BLaER1 treated with 17β-estradiol and CSF1 and Interleukin-3, amounts not matched to agents 10 nM and 100 nM (cell line): ENCODE results near the gene ATXN1.
"Not testable (repeated sequence)": the region's sequence is repeated elsewhere in the genome, so short reads cannot be mapped to it uniquely, and the experiment has no call there.

Experiments
- H3K27ac ChIP-seq, 11 experiments: shearing (Covaris generic); formaldehyde crosslinking; 2 replicates each; pipeline ENCODE4 v1.8.1; 2022
- H3K27me3 ChIP-seq, 11 experiments: shearing (Covaris generic); formaldehyde crosslinking; 2 replicates each; pipeline ENCODE4 v1.8.1; 2022
- H3K36me3 ChIP-seq, 11 experiments: shearing (Covaris generic); formaldehyde crosslinking; 2 replicates each; pipeline ENCODE4 v1.8.1; 2022
- H3K4me1 ChIP-seq, 10 experiments: shearing (Covaris generic); formaldehyde crosslinking; 2 replicates each; pipeline ENCODE4 v1.8.1; 2022
- H3K4me2 ChIP-seq, 11 experiments: shearing (Covaris generic); formaldehyde crosslinking; 2 replicates each; pipeline ENCODE4 v1.8.1; 2022
- H3K4me3 ChIP-seq, 10 experiments: shearing (Covaris generic); formaldehyde crosslinking; 2 replicates each; pipeline ENCODE4 v1.8.1; 2022
- H3K9ac ChIP-seq, 11 experiments: shearing (Covaris generic); formaldehyde crosslinking; 2 replicates each; pipeline ENCODE4 v1.8.1; 2022
- H3K9me3 ChIP-seq, 11 experiments: shearing (Covaris generic); formaldehyde crosslinking; replicated peaks in 1 of 11; 2 replicates each; pipeline ENCODE4 v1.8.1; 2022
- H4K20me1 ChIP-seq, 11 experiments: shearing (Covaris generic); formaldehyde crosslinking; 2 replicates each; pipeline ENCODE4 v1.8.1; 2022
- Cebpa-rat ChIP-seq, 11 experiments: shearing (Covaris generic); IDR thresholded peaks; 2 replicates each; pipeline ENCODE4 v1.8.1; 2022

ATXN1 gene

DNA sequence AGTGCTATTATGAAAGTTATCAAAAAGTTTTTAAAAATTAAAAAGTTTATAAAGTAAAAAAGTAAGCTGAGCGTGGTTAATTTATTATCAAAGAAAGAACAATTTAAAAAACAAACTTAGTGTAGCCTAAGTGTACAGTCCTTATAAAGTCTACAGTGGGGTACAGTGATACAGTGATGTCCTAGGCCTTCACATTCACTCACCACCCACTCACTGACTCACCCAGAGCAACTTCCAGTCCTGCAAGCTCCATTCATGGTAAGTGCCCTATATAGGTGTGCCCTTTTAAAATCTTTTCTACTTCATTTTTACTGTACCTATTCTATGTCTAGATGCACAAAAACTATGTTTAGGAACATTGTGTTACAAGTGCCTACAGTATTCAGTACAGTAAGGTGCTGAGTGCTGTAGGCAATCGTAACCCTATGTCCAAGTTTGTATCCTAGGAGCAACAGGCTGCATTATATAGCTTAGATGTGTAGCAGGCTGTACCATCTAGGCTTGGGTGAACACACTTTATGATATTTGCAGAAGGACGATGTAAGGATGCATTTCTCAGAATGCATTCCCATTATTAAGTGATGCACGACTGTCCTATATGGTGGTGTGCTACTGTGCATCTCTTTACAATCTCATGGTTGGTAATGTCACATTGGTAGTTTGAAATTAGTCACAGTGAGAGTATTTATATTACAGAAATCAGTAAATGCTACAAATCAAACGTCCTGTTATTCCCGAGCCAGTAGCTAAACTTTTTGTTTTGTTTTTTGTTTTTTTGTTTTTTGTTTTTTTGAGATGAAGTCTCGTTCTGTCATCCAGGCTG, 364.6 kb downstream of the ATXN1 start:
- no peak overlapping the region for H3K4me2 ChIP-seq
- H4K20me1 ChIP-seq = peaks cover 0 to 10% (median 0%) of the 10 kb centered on the region in 11 experiments; a peak in 3 of 22 replicates
- no peak overlapping the region for H3K4me3 ChIP-seq
- peaks cover 0 to 4% (median 1%) of the 10 kb centered on the region in 10 experiments; a peak in 7 of 20 replicates for H3K4me1 ChIP-seq
- TF ChIP-seq Cebpa-rat (IDR thresholded peaks at IDR 0.05) = no peak
- no peak overlapping the region for H3K27ac ChIP-seq
- no peaks in the 10 kb centered on the region for H3K27me3 ChIP-seq
- peaks cover 0 to 5% (median 1%) of the 10 kb centered on the region in 11 experiments; a peak in 3 of 22 replicates for H3K9me3 ChIP-seq
- H3K36me3 ChIP-seq = peaks cover 0 to 30% (median 0%) of the 10 kb centered on the region in 11 experiments; a peak in 4 of 22 replicates
- no peak overlapping the region for H3K9ac ChIP-seq

DNA sequence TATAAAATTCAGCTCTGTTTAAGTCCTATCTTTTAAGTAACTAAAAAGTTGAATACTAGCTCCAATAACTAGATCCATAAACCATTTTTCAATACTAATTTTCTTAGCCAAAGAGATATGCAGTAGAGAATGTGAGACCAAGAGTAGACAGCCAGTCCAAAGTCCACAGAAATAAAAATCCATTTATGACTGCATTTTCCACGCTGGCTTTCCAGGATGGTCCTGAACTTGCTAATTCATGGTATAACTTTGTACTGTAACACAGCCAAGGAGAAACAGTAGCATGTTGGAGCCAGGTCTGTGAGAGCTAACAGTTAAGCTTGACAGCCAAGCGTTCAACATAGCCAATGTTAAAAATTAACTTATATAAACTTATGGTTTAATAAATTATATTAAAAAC, 366.6 kb downstream of the ATXN1 start:
- Histone ChIP-seq H4K20me1 (peaks cover 0 to 11% (median 0%) of the 10 kb centered on the region in 11 experiments; a peak in 3 of 22 replicates), H3K4me1 (peaks cover 0 to 9% (median 7%) of the 10 kb centered on the region in 10 experiments; a peak in 9 of 20 replicates), H3K9ac (no peak overlapping the region), H3K36me3 (peaks cover 0 to 23% (median 0%) of the 10 kb centered on the region in 11 experiments; a peak in 4 of 22 replicates), H3K4me2 (no peak overlapping the region), H3K27ac (no peak overlapping the region), H3K27me3 (no peaks in the 10 kb centered on the region), H3K9me3 (no peaks in the 10 kb centered on the region), H3K4me3 (no peak overlapping the region)
- TF ChIP-seq Cebpa-rat (IDR thresholded peaks at IDR 0.05) = no peak

DNA sequence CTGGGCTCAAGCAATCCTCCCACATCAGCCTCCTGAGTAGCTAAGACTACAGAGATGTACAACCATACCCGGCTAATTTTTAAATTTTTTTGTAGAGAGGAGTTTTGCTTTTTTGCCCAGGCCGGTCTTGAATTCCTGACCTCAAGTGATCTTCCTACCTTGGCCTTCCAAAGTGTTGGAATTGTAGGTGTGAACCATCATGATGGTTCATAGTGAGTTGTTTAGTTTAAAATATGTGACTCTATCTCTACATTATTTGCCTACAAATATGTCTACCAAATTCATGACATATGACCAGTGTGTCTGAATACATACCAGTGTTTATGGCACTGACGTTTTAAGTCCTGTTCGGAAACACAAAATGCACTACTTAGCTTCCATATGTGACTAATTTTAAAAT, 367.9 kb downstream of the ATXN1 start:
- peaks cover 0 to 13% (median 0%) of the 10 kb centered on the region in 11 experiments; a peak in 3 of 22 replicates for H4K20me1 ChIP-seq
- H3K4me1 ChIP-seq = peaks cover 0 to 9% (median 7%) of the 10 kb centered on the region in 10 experiments; a peak in 9 of 20 replicates
- H3K4me3 ChIP-seq = no peak overlapping the region
- no peak overlapping the region for H3K27ac ChIP-seq
- H3K27me3 ChIP-seq = no peaks in the 10 kb centered on the region
- no peaks in the 10 kb centered on the region for H3K9me3 ChIP-seq
- no peak for TF ChIP-seq Cebpa-rat (IDR thresholded peaks at IDR 0.05)
- H3K4me2 ChIP-seq = no peak overlapping the region
- no peak overlapping the region for H3K9ac ChIP-seq
- H3K36me3 ChIP-seq = peaks cover 0 to 22% (median 0%) of the 10 kb centered on the region in 11 experiments; a peak in 4 of 22 replicates

GRCh38 chr6:16392010-16392409, 369.2 kb downstream of the ATXN1 start:
- Histone ChIP-seq H4K20me1 (peaks cover 0 to 13% (median 0%) of the 10 kb centered on the region in 11 experiments; a peak in 3 of 22 replicates), H3K9me3 (no peaks in the 10 kb centered on the region), H3K36me3 (peaks cover 0 to 35% (median 0%) of the 10 kb centered on the region in 11 experiments; a peak in 6 of 22 replicates), H3K4me1 (peaks cover 0 to 9% (median 7%) of the 10 kb centered on the region in 10 experiments; a peak in 9 of 20 replicates), H3K9ac (no peak overlapping the region), H3K27me3 (no peaks in the 10 kb centered on the region), H3K27ac (no peak overlapping the region), H3K4me3 (no peak overlapping the region), H3K4me2 (peak overlapping the region in 4 of 11 experiments; percentile 2 to 34 (median 10); a peak in 4 of 22 replicates)
- TF ChIP-seq Cebpa-rat (IDR thresholded peaks at IDR 0.05) = no peak

- Histone ChIP-seq H4K20me1 (peaks cover 0 to 13% (median 0%) of the 10 kb centered on the region in 11 experiments; a peak in 3 of 22 replicates), H3K4me2 (peak overlapping the region in 7 of 11 experiments; percentile 2 to 38 (median 19); a peak in 6 of 22 replicates), H3K36me3 (peaks cover 0 to 37% (median 0%) of the 10 kb centered on the region in 11 experiments; a peak in 6 of 22 replicates), H3K9ac (no peak overlapping the region), H3K9me3 (no peaks in the 10 kb centered on the region), H3K27ac (no peak overlapping the region), H3K4me1 (peaks cover 0 to 9% (median 7%) of the 10 kb centered on the region in 10 experiments; a peak in 9 of 20 replicates), H3K27me3 (no peaks in the 10 kb centered on the region), H3K4me3 (no peak overlapping the region)
- no peak for TF ChIP-seq Cebpa-rat (IDR thresholded peaks at IDR 0.05)
These were observed 369.8 kb downstream of the ATXN1 start for GRCh38 chr6:16391451-16391912.

- not testable (repeated sequence) for H3K27me3 ChIP-seq, H3K9ac ChIP-seq, H3K27ac ChIP-seq, H3K9me3 ChIP-seq, H3K4me3 ChIP-seq, H3K4me1 ChIP-seq
- Histone ChIP-seq H4K20me1 (peaks cover 0 to 13% (median 0%) of the 10 kb centered on the region in 11 experiments; a peak in 3 of 22 replicates), H3K36me3 (peaks cover 0 to 42% (median 0%) of the 10 kb centered on the region in 11 experiments; a peak in 6 of 22 replicates), H3K4me2 (peak overlapping the region in 5 of 11 experiments; percentile 2 to 34 (median 19); a peak in 4 of 22 replicates)
These were observed 370.3 kb downstream of the ATXN1 start for GRCh38 chr6:16390909-16391450.

- H3K4me1 ChIP-seq = peaks cover 0 to 9% (median 7%) of the 10 kb centered on the region in 10 experiments; a peak in 9 of 20 replicates
- peaks cover 0 to 13% (median 0%) of the 10 kb centered on the region in 11 experiments; a peak in 3 of 22 replicates for H4K20me1 ChIP-seq
- H3K9me3 ChIP-seq = 0 out of 22 replicates have a peak, but pooled peaks cover 0 to 4% (median 0%) of the 10 kb centered on the region in 11 experiments
- H3K4me3 ChIP-seq = no peak overlapping the region
- peaks cover 0 to 43% (median 0%) of the 10 kb centered on the region in 11 experiments; a peak in 5 of 22 replicates for H3K36me3 ChIP-seq
- H3K27me3 ChIP-seq = no peaks in the 10 kb centered on the region
- no peak overlapping the region for H3K4me2 ChIP-seq
- no peak overlapping the region for H3K9ac ChIP-seq
- TF ChIP-seq Cebpa-rat (IDR thresholded peaks at IDR 0.05) = no peak
- no peak overlapping the region for H3K27ac ChIP-seq
These were observed 371.6 kb downstream of the ATXN1 start for GRCh38 chr6:16389642-16390041.

- H4K20me1 ChIP-seq = peaks cover 0 to 13% (median 0%) of the 10 kb centered on the region in 11 experiments; a peak in 3 of 22 replicates
- no peak overlapping the region for H3K27ac ChIP-seq
- H3K27me3 ChIP-seq = no peaks in the 10 kb centered on the region
- H3K9me3 ChIP-seq = 0 out of 22 replicates have a peak, but pooled peaks cover 0 to 6% (median 0%) of the 10 kb centered on the region in 11 experiments
- peaks cover 0 to 9% (median 7%) of the 10 kb centered on the region in 10 experiments; a peak in 9 of 20 replicates for H3K4me1 ChIP-seq
- H3K36me3 ChIP-seq = peaks cover 0 to 53% (median 0%) of the 10 kb centered on the region in 11 experiments; a peak in 5 of 22 replicates
- no peak overlapping the region for H3K4me3 ChIP-seq
- no peak overlapping the region for H3K4me2 ChIP-seq
- TF ChIP-seq Cebpa-rat (IDR thresholded peaks at IDR 0.05) = no peak
- H3K9ac ChIP-seq = no peak overlapping the region
These were observed 372.8 kb downstream of the ATXN1 start for GRCh38 chr6:16388488-16388887.
